Ramos (cell line): ENCODE data around the gene LARGE1.

ENCODE experiments used
- in situ Hi-C: fragments of 300-500 bp; cut with MboI; formaldehyde crosslinking; loops from one replicate; pipeline ENCODE4 v1.14.3; 2022; ENCODE audit warnings: low sequenced_read_pairs; ENCODE audit not compliant: unreplicated experiment

The LARGE1 gene

DNA sequence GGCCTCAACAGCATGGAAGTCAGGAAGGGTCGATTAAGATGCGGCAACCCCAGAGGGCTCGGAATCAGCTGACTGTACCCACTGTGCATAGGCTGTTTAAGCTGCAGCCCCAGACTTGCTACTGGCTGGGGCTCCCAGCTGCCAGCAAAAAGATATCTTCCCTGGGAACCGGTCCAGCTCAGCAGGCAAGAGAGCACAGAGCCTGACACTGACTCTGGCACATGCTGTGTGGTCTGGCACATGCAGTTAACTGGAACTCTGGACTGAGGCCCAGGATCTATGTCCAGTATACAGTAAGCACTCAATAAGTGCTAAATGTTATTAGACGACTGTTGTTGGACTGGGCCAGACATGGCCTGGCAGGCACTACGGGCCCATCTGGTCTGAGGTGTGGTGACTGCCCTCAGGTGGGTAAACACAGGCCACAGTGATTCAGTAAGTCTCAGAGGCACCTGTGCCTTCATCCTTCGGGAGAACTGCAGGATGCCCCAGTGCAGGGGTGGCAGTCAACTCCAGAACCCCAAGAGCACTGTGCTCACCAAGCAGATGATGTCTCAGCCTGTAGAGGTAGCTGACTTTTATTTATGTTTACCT, 87.6 kb downstream of the LARGE1 start:
- in situ Hi-C loops, result no loop called here

DNA sequence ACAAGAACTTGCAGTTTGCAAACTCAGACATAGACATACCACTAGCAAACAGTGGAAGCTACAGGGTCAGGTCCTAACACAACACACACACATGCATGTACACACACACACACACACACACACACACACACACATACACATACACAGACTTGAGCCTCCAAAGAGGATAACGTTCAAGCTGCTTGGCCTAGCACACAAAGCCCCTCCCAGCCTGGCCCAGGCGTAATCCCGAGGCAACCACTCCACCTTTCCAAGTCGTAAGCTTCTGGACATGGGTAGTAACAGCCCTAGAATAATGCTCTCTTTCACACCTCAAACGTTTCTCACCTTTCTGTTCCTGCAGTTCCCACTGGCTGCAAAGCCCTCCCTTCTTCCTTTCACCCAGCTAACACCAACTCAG, 88.6 kb downstream of the LARGE1 start:
- in situ Hi-C loops, result no loop called here

DNA sequence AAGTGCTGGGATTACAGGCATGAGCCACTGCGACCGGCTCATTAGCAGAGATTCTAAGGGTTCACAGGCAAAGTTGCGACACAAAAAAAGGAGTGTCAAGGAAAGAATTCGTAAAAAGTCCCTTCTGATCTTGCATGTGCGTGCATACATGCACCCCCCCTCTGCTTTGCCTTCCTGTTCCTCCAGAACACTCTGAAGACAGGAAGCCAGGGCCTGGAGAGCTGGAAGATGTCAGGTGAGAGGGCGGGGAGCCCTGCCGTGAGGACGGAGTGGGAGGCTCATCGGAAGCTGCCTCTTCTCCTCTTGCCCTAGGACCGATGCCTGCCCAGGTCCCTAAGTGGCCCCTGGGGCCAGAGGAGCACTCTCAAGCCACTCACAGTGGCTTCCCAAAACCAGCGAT, 89.1 kb downstream of the LARGE1 start:
- in situ Hi-C loops, result no loop called here

DNA sequence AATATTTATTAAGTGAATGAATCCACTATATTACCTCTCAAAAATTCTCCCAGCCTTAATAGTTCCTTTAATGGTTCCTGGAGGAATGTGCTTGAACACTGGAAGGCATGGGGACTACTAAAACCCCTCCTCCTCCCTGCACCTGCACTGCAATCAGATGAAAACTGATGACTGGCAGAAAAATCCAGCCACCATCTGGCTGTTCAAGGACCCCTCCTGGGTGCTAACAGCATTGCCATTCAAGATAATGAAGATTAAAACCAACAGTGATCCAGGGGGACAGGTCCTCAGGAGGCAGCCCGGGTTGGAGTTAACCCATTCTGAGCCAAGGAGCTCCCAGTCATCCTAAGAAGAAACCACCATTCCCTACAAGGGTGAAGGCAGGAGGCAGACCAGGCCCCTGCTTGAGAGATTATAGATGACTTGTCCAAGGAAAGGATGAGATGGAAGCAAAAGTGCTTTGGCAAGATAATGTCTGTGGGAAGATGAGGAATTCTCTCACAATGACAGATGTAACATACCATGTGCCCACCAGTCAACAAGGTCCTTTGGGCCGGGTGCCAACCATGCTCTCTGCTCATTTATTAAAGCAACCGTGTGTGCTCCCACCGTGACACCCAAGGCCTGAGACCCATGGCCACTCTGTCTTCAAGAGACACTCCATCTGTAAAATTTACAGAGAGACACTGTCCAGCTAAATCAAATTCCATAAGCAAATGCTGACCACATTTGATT, 90.6 kb downstream of the LARGE1 start:
- in situ Hi-C loops, result no loop called here

DNA sequence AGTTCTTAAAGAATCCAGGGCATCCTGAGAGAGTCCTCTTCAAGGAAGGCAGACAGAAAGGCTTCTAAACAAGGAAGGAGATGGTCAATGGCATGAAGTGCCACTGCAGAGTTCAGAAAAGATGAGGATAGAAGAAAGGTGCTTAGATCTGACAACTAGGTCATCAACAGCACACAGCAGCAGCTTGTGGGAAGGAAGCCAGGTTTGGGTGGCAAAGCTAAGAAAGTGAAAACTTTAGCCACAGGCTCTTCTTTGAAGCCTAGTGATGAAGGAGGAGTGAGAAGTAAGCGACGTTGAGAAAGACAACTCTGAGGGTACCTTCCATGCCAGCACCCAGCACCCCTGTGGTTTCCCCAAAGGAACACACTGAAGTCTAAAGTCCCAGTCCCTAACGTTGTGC, 92.0 kb downstream of the LARGE1 start:
- in situ Hi-C loops, result no loop called here

DNA sequence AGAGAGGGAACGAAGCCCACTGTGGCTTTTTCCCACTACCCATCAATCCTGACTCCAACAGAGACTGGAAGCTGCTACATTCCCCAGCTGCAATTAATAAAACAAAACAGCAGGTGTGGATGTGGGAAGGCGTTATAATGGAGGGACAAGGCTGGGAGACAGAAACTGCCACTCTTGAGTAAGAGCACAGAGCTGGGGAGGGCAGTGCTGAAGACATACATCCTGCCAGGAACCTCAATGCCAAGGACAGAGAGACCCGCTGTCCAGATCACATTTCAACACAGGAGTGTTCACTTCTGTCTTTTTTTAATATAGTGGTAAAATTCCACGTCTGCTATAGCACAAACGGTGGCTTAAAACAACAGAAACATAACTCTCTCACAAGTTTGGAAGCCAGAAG, 94.5 kb downstream of the LARGE1 start:
- in situ Hi-C loops, result no loop called here

DNA sequence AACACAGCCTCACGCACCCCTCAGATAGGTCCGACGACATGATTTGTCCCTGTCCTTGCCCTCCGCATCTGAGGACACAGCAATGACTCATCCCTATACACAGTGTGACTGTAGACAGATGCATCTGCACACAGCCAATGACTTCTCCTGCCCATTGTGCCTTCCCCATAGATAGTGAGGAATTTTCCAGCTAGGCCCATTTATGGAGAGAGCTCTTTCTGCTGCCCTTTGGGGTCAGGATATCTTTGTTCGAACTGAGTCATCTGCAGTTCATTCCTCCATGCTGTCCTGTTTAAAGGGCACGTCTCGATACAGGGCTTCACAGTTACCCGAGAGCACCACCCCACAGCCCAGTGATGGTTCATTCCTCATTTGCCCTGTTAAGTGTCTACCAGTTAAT, 96.7 kb downstream of the LARGE1 start:
- in situ Hi-C loops, result no loop called here

DNA sequence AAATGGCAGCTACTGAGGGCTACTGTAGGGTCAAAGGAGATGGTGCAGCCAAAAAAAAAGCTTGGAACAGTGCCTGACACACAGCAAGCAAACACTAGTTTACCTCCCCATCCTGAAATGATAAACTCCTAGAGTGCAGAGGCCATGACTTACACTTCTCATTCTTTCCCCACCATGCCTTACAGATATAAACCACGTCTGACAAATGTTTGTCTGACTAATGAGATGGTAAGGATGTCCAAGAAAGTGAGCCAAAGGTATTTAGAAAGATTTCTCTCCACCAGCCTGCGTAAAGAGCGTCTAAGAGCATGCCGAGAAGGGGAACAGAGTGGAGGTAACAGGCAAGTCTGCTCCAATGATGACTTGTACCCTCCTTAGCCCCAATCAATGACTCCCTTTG, 99.0 kb downstream of the LARGE1 start:
- in situ Hi-C loops, result no loop called here

DNA sequence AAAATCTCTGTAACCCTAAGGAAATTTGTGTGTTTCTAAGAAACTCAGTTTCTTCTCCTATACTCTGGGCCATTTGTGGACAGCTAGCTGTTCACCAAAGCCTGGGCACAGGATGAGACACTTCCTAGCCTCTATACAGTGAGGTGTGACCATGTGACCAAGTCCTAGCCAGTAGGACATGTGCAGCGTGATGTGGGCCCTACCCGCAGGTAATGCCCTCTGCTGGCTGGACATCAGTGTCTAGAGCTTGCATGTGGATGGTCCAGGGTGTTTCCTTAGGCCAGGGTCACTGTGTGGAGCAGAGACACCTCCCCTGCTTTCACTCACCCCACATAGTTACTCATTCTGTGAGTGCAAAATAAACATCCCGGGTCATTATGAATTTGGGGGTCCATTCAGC, 100.5 kb downstream of the LARGE1 start:
- in situ Hi-C loops, result no loop called here

DNA sequence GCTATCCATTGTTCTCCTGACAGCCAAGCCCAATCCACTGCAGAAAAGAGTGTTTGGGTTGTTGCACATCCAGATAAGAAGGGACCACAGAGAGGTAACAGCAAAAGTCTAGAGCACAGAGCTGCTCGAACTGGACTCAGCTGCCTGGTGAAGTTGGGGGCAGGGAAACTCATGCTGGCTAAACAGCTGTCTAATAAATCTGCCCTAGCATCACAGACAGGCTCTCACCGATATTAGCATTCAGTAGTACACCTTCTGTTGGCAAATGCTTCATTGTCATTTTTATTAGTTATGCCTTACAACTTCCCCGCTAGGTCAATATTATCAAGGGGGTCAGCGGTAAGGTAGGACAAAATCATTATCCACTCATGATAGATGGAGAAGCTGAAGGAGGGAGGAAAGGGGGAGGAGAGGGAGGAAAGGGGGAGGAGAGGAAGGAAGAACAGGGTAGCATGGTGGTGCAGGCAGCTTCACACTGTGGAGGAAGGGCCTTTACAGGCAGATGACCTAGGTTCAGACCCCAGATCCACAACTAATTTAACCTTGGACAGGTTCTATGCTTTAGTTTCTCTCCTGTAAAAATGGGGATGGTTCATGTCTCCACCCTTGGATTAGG, 102.7 kb downstream of the LARGE1 start:
- in situ Hi-C loops, result no loop called here

DNA sequence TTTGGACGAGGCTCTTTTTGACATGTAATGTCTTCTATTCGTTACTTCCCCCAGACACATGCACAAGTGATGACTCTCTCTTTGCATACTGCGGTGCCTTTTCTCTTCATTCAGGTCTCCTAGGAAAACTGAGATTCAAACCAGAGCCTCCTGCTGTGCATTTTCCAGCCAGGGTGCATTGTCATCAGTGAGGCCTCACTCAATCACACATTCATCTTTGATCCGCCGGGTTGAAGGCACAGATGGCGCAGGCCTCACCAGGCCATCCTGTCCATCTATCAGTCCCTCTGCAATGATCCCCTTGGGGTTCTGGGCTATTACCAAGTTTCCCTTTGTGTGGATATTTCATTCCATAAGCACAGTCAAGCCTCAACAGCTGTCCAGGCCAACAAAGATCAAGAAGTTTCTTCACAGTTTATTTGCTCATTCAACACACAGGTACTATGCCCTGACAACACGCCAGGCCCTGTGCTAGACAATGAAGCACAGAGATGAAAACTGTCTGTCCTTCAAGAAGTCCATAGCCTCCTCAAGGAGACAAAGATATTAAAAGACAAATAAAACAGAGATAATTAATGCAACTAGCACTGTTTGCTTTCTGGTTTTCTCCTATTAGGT, 107.8 kb downstream of the LARGE1 start:
- in situ Hi-C loops, result no loop called here

DNA sequence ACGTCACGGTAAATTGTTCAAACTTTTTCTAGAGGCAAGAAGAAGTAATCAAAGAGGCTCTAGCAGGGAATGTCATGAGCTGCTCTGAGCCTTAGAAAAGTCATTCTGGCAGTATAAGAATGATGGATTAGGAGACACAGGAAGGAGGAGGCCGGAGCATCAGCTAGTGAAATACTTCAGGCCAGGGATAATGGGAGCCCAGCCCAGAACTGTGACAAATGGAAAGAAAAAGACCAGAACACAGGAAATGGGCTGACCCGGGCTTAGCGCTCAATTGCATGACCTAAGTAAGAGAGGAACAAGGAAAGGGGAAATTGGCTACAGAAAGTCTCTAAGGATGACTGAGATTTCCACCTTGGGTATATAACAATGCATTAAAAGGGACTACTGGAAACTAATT, 108.6 kb downstream of the LARGE1 start:
- in situ Hi-C loops, result no loop called here

DNA sequence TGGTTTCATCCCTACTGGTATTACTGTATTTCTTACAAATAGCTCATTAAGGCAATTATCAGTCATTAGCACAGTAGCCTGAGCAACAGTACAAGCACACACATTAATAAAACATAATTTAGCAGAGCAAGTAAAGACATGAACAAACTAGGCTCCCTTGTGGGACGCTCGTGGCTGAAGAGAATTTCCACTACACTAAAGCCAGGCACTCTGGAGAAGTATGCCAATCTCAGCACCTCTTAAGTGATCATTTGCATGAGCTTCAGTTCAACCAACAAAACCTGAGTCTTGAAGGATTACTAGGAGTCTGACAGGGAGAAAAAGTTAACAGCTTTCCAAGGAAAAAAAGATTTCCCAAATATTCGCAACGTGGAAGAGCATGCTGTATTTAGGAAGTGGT, 109.1 kb downstream of the LARGE1 start:
- in situ Hi-C loops, result no loop called here

DNA sequence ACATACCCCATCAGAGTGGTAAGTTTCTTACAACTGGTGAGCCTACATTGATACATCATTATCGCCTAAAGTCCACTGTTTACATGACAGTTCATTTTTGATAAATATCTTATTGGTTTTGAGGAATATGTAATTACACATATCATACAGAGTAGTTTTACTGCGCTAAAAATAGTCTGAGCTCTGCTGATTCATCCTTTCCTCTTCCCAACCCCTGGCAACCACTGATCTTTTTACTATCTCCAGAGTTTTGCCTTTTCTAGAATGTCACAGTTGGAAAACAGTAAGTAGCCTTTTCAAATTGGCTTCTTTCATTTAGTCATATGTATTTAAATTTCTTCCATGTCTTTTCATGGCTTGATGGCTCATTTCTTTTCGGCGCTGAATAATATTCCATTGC, 112.8 kb downstream of the LARGE1 start:
- in situ Hi-C loops, result no loop called here

DNA sequence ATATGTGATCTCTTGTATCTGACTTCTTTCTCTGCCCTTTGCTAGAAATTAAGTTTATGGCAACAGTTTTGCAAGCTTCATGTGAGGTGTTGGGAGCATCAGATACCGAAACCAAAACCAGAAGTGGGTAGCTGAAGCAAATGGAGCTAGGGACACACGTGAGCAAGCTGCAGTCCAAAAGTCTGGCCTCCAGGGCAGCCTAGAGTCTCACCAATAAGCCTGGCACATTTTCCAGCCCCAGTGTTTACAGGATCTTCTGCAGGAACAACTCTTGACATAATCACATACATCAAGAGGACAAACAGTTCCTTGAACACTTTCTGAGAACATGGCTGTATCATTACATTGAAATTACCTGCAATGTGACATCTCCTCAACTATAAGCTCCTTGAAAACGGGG, 114.1 kb downstream of the LARGE1 start:
- in situ Hi-C loops, result no loop called here

DNA sequence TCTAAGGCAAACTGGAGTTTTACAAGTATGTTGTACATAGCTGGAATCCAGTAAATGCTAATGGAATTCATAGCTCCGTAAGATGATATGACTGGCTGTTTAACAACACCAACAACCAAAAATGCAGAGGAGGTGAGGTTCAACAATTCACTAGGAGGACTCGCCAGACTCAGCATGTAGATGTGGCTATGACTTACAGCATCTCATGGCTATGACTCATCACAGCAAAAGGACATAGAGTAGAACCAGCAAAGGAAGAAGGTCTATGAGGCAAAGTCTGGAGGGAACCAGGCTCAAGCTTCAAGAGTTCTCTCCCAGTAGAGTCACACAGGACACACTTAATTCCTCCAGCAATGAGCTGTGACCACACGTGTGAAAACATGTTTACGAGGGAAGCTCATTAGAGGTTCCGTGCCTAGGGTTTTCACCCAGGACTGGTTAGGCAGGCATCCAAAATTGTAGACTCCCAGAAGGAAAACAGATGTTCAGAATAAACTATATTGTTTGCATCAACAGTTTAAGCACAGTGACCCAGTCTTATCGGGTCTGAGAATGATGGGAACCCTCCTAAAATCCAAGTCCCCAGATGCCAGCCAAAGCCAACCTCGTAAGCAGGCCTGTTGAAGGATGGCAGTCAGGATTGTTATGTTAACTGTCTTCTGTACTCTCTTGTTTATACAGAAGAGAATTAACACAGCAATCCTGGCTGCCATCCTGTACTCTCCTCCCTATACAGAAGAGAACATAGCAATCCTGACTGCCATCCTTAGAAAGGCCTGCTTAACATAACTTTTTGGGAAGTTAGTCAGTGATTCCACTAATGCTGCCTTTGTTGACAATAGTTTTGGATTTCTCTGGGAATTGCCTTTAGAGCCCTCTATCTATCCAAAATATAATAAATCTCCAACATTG, 116.6 kb downstream of the LARGE1 start:
- in situ Hi-C loops, result no loop called here

DNA sequence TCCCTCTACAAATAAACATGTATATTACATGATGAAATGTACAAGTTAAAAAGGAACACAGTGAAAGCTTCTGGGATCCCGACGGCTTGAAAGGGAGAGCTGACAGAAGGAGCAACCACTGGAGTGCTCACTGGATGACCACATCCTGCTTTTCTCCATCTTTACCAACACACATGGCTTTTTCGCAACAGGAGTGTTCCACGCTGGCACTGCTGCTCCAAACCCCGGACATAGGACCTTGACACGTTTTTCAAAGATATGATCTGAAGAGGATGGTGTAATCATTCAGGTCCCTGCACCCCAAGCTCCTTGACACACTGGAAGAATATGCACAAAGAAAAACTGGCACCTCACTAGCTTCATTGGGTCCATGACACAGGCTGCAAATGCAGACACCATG, 121.9 kb downstream of the LARGE1 start:
- in situ Hi-C loops, result no loop called here

DNA sequence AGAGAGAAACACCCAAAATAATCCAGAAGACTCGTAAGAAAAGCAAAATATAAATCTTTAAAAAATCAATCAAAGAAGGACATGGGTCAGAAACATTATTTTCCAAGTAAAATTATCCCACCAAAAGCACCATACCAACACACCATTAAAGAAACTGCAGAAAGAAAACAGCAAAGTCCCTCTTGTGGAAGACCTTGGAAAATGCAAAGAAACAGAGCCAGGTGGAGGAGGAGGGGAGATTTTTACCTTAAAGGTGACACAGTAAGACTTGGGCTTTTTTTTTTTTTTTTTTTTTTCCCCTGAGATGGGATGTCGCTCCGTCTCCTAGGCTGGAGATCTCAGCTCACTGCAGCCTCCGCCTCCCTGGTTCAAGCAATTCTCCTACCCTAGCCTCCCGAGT, 123.8 kb downstream of the LARGE1 start:
- in situ Hi-C loops, result no loop called here

DNA sequence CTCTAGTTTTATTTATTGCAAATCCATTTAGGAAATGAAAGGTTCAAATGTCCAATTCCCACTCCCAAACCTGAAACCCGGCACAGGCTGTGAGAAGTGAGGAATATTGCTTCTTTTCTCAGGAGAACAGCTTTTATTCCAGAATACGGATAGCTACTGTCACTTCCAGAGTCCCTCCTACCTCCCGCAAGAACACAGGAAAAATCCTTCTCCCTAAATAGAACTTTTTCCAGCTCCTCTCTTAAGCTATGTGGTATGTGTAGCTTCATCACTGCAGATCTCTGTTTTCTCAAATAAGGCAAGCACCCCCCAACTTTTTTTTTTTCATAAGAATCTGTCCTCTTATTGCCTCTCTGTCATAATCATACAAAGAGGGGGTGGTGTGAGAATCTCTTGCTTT, 126.8 kb downstream of the LARGE1 start:
- in situ Hi-C loops, result no loop called here

DNA sequence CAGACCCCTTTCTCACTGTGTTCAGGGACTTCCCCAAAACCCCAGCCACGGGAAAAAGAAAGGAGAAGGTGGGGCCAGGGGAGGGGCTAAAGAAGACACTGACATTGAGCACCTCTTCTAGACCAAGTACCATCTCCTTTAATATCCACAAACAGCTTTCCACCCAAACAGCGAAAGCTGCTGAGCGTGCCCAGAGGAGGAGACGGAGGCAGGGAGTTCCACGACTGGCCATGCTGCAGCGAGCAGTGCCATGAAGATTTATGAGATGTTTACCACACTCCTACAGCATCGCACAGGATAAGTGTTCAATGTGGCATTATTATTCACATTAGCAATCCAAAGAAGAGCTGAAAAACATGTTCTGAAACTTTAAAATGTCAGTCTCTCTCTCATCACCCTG, 127.4 kb downstream of the LARGE1 start:
- in situ Hi-C loops, result no loop called here
